NCI-H510A (cell line): ENCODE results near the gene MAIP1.
"Not testable (repeated sequence)": the region's sequence is repeated elsewhere in the genome, so short reads cannot be mapped to it uniquely, and the experiment has no call there.

Source experiments
- DNase-seq: peaks from one replicate; lab custom pipeline; 2025; lab: John Stamatoyannopoulos, UW

MAIP1 gene, protein sequence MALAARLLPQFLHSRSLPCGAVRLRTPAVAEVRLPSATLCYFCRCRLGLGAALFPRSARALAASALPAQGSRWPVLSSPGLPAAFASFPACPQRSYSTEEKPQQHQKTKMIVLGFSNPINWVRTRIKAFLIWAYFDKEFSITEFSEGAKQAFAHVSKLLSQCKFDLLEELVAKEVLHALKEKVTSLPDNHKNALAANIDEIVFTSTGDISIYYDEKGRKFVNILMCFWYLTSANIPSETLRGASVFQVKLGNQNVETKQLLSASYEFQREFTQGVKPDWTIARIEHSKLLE

DNA sequence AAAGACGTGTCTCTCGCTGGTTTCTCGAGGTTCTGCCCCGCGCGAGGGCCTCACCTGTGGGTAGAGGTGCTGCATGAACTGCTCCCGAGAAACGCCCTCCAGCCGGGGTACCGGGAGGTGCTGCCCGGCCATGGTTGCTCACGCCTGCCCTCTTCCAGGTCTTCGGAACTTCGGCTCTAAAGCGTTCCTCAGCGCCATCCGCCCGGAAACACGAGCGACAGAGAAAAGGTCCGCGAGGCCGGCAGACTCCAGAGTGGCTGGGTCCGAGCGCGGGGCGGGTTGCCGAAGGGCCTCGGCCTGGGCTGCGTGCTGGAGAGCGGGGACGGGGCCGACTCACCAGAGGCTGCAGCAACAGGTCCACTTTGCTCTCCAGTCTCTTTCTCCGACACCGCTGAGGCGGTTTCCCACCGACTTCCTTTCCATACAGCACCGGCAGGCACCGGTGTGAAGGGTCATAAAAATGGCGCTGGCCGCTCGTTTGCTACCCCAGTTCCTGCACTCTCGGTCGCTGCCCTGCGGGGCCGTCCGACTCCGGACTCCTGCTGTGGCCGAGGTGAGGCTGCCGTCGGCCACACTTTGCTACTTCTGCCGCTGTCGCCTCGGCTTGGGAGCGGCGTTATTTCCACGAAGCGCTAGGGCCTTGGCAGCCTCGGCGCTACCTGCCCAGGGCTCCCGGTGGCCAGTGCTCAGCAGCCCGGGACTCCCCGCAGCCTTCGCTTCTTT is at the start of gene MAIP1, which contains the start of gene TYW5:
MAIP1 (plus strand) TSS at position 244 of the 723 bp plus-strand sequence; CDS start at position 461, 217 bp downstream.
TYW5 (minus strand) TSS at position 153 of the 723 bp plus-strand sequence; CDS start at position 132, 21 bp downstream.
- peak; percentile 77 for DNase-seq

DNA sequence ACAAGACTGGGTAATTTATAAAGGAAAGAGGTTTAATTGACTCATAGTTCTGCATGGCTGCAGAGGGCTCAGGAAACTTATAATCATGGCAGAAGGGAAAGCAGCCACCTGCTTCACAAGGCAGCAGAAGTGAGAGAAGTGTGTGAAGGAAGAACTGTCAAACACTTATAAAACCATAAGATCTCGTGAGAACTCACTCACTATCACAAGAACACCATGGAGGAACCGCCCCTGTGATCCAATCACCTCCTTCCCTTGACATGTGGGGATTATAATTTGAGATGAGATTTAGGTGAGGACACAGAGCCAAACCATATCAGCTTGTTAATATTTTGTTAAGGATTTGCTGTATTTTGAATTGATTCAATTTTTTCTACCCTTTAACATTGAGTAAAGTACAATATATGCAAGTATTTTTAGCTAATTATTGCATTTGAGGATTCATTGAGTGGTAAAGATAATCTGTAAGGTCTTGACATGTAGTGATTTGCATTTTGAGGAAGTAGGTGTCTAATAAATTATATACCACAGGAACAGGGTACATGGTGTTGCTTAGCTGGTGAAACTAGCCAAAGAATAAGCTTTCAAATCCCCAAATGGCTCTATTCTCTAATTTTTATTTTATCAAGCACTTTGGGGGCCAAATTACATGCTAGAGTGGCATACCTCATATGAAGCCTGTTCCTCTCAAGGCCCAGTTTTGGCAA is 48.2 kb upstream of the MAIP1 start:
- no peak for DNase-seq

DNA sequence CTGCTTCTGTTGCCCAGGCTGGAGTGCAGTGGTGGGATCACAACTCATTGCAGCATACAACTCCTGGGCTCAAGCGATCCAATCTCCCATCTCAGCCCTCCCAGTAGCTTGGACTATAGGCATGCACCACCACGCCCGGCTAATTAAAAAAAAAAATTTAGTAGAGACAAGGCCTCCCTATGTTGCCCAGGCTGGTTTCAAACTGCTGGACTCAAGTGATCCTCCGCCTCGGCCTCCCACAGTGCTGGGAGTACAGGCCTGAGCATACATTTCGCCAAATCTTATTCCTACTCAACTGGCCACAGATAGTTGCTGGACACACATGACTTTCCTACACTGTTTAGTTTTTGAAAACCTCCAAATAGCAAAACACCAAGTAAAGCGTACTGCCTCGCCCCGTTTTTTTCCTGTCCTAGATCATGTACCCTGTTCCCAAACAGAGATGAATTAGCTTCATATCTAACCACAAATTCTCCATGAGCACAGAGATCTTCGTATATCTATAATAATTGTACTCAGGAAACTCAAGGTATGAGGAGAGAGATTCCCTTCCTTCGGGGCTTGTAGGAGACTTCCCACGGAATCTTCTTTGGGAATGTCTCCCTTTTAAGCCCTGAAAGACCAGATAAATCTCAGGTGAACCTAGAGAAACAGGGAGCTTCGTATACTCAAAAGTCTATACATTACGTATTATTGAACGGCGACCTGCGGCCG is 44.9 kb upstream of the MAIP1 start:
- DNase-seq: no peak

DNA sequence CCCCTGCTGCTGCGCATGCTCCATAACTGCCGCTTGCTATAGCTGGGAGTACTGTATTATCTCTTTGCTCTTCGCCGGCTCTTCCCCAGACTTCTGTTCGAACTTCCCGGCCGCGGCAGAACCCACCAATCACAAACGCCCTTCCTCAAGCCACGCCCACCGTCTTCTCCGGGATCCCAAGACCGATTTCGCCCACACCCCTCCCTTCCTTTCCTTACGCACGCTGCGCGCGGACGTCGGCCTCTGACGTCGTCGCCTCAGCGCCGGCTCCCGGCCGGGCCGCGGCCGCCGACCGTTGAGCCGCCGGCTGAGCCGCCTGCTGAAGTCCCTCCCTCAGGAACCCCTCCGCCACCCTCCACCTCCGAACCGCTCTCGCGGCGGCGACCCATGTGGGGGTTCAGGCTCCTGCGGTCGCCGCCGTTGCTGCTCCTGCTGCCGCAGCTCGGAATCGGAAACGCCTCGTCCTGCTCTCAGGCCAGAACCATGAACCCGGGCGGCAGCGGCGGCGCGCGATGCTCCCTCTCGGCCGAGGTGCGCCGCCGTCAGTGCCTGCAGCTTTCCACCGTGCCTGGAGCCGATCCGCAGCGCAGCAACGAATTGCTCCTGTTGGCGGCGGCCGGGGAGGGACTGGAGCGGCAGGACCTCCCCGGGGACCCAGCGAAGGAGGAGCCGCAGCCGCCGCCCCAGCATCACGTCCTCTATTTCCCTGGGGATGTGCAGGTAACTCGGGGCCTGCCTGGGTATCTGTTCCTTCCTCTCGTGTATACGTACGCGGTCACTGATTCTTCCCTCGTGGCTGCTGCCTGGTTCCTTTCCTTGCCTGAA is 44.1 kb upstream of the MAIP1 start, which contains the start of gene C2orf69:
C2orf69 (plus strand) TSS at position 242 of the 825 bp plus-strand sequence; CDS start at position 388, 146 bp downstream.
- peak; percentile 95 for DNase-seq

DNA sequence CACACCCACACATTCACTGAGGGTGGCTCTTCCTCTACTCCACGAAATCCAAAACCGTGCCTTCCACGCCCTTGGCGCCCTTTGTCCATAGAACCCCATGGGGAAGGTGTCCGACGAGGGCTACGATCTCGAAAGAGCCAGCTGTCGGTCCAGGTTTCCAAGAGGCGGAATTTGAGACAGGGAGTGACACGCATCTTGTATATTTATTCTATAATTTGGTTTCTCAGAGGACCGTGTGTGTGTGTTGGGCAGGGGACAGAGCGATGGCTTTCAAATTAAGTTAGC is 43.6 kb upstream of the MAIP1 start:
- no peak for DNase-seq

DNA sequence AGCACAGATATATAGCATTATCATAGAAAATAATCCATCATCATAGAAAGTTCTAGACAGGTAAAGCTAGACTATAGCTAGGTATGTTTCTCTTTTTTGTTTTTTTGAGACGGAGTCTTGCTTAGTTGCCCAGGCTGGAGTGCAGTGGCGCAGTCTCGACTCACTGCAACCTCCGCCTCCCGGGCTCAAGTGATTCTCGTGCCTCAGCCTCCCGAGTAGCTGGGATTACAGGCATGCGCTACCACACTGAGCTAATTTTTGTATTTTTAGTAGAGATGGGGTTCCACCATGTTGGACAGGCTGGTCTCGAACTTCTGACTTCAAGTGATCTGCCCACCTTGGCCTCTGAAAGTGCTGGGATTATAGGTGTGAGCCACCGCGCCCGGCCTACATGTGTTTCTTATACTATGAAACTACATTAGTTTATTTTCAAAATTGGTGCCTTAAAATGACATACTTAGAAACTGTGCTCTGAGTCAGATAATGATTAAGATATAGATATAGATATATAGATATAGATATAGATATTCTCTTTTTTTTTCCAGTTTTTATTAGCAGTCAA is 42.7 kb upstream of the MAIP1 start:
- DNase-seq: not testable (repeated sequence)

DNA sequence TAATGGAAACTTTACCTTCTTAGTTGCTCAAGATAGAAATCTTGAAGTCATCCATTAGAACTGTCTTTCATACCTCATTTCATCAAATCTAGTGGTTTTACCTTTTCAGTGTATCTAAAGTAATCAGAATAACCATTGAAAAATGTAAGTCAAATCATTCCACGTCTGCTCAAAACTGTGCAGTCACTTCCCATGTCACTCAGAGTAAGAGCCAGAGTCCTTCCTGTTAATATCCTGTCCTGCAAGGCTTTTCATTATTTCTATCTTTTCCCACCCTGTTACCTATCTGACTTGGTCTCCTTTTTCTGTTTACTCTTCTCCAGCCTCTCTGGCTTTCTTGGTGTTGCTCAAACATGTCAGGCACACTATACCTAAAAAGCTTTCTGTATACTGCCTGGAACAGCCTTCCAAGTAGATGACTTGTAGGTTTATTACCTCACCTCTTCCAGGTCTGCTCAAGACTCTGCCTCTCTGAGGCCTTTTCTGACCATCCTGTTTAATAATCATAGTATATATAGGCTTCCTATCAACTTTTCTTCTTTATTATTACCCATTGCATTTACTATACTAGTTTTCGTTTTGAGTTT is 40.9 kb upstream of the MAIP1 start:
- DNase-seq: no peak

DNA sequence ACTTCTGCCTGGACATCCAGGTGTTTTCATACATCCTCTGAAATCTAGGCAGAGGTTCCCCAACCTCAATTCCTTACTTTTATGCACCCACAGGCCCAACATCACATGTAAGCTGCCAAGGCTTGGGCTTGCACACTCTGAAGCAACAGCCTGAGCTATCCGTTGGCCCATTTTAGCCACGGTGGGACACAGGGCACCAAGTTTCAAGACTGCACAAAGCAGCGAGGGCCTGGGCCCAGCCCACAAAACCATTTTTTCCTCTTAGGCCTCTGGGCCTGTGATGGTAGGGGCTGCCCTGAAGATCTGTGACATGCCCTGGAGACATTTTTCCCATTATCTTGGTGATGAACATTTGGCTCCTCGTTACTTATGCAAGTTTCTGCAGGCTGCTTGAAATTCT is 38.4 kb upstream of the MAIP1 start:
- DNase-seq: no peak

DNA sequence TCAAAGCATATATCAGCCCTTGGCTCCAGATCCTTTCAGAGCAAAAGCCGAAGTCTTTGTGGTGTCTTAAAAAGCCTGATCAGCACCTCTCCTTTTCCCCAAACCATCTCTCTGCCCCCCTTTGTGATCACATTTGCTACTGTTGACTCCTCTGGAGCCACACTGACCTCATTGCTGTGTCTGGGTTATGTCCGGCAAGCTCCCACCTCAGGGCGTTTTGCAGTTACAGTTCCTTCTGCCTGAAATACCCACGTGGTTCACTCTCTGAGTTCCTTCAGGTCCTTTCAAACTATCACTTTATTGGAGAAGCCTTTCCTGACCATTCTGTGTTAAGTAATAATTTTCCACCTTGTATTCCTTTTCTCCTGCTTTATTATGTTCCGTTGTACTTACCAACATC is 32.5 kb upstream of the MAIP1 start:
- DNase-seq: no peak

DNA sequence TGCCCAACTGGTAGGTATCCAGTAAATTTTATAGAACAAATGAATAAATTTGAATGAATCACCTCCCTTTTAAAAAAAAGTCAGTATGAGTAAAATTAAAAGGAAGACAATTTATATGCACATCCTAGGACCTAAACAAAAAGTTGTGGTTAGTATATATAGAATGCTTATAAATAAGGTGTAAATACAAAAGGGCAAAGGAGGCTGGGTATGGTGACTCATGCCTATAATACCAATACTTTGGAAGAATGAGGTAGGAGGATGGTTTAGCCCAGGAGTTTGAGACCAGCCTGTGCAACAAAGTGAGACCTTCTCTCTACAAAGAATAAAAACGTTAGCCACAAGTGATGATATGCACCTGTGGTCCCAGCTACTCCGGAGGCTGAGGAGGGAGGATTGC is 31.5 kb upstream of the MAIP1 start:
- DNase-seq: no peak

DNA sequence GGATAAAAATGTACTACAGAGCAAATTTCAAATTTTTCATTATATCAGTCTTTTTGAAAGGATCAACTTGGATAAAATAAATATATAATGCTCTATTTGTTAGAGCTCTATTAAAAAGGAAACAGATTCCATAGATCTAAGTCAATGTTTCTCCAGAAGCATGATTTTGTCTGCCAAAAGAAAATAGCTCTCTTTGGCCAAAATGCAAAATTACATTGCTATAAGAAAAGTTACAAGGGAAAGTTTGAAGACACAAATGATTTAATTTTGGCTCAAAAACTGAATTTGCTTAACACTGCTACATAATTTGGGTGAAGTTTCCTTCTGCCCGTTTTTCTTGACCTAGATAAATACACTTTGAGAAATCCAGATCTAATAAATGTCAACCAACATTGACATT is 28.6 kb upstream of the MAIP1 start:
- DNase-seq: no peak

DNA sequence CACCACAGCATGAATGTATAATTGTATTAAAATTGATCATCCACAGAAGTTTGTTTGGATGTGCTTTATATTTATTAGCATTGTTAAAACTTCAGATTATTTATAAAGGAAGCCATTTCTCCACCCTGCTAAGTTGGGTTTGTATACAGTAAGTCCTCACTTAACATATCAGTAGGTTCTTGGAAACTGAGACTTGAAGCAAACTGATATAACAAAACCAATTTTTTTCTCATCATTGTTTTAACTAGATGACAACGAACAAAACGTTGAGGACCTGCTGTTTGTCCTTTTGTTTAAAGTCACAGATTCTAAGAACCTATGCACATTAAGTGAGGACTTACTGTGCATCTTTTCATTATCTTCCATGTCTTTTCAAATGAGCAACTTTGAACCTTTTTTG is 27.2 kb upstream of the MAIP1 start:
- DNase-seq: no peak

DNA sequence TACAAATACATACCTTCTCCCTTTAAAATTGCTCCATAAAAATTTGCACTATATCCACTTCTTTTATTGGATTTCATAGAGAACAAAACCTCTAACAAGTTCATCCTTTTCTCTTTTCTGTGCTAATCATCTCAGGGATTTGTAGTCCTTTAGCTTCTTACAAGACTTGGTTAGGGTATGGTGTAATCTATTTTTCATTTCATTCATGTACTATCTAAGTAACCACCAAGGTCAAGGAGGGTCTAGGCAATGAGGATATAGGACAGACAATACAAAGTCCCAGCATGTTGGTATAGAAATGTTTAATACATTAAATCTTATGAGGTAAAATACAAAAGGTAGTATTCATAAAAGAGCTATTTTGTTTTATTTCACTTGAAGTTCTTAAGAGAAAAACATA is 26.8 kb upstream of the MAIP1 start:
- DNase-seq: no peak

DNA sequence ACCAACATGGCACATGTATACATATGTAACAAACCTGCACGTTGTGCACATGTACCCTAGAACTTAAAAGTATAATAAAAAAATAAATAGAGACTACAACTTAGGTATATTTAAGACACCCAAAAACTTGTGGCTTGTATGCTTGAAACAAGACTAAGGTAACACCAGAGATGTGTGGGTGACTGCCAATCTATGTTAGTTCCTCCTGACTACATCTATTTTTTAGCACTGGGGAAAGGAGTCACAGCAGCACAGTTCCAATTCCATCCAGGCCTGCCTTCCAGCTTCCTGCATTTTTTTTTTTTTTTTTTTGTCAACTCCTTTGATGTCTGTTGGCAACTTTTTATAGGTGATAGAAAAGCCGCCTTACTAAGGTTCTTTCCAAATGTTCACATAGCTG is 26.1 kb upstream of the MAIP1 start:
- no peak for DNase-seq

DNA sequence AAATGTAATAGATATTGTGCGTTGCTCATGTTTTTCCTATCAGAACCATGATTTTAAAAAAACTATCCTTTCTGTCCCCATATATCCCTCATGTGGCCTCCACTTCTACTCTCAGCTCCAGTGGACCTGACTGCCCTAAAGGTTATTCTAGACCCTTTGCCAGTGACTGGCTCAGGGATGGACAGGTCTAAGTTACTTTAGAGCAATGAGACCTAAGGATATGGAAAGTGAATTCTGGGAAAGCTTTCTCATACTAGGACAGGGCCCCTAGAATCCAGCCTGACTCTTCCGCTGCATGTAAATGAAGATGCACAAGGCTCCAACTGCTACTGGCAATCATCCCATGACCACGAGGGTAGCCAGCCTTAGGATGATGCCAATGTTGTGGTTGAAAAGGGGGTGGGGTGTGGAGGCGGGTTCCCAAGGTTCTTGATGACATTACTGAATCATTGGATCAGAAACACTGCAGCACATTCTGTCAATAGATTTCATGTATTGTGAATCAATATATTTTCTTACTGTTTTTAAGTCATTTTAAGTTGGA is 23.0 kb upstream of the MAIP1 start:
- no peak for DNase-seq

DNA sequence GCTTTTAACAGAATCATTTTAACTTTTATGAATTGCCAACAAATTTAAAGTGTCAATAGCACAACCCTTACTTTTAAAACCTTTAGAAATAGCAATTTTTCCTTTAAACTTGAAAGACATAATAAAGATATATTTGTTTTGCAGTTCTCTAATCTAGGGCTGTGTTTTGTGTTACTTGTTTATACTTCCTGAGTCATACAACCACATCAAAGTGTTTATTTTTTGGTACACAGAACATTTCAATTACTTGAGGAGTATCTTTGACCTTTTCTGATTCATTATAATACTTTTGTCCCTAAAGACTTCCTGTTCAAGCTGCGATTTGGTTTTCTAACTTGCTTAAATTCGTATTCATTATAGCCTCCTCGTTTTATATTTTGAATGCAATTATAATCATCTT is 21.9 kb upstream of the MAIP1 start:
- no peak for DNase-seq

DNA sequence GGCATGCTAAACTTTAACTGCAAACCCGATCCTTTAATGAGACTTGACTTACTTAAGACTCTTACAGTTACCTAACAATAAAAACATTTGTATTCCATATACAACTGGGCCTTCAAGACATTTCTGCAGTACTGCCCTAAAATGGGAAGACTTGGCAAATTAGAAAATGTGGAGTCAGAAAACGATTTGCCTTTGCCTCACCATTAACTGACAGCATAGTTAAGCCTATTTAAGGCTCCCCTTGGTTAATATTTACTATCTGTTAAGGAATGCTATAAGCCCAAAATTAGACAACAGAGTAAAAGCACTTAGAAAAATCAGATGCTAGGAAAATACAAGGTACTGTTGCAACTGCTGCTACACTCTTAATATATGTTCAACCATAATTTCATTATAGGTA is 18.8 kb upstream of the MAIP1 start:
- DNase-seq: no peak

DNA sequence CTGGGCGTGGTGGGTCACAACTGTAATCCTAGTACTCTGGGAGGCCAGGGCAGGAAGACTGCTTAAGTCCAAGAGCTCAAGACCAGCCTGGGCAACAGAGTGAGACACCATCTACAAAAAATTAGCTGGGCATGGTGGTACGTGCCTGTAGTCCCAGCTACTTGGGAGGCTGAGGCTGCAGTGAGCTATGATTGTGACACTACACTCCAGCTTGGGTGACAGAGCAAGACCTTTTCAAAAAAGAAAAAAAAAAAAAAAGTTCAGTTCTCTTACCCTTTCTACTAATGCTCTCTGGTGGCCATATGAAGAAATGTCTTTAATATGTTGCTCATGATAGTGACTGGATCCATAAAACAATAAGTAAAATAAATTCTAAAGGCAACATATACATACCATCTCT is 15.0 kb upstream of the MAIP1 start:
- no peak for DNase-seq

DNA sequence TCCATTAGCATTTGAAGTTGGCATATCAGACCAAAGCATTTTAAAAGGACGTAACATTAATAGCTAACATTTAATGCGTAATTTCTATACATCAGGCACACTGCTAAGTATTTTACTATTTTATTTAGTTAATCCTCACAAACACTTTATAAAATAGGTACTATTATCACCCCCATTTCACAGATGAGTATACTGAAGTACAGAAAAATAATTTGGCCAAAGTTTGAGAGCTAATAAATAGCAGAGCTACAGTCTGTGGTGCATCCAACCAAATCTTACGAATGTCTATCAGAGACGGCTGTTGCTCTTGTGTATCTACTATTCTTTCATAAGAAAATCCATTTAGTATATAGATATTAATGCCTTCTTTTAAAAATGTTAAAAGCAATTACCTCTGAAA is 12.0 kb upstream of the MAIP1 start:
- DNase-seq: no peak

DNA sequence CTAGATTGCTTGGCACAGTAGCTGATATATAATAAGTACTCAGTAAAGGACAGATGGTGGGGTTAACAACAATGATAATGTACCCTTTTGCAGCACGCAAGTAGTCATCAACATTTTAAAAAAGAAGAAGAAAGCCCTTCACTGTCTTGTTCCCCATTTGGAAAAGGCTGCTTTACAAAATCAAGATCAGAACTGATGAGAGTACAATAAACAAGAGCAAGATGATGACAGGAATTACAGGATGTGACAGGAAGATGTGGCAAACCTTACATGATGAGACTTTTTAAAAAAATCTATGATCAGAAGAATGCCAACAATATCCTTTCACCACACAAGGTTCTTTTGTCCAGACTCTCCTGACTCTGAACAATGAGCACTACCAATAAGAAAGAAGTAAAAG is 9.2 kb upstream of the MAIP1 start:
- no peak for DNase-seq

DNA sequence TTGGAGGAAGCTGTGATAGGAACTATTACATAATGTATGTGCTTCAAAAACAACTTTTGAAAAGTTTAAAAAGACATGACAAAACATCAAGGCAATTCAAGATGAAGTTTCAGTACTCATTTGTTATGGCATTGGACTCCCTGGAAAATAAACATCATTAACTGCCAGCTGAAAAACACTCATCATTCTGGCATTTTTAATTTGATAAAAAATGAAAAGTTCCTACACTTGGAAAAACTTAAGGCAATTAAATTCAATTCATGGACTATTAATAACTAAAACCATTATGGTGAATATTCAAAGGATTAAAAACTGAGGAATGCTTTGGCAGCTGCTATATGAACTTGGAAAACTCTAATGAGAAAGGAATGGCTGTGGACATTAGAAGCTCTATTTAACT is 8.5 kb upstream of the MAIP1 start:
- no peak for DNase-seq
